HepG2 (cell line): ENCODE results near the gene GPT2. TPM values are rescaled to one million over a fixed set of nuclear protein-coding genes. Genes with fewer than 3 reads are reported as not detected.

Experiments
- ERF ChIP-seq: IDR thresholded peaks from 2 replicates; pipeline ENCODE4 v1.6.1; 2018; ENCODE audit warnings: missing biosample characterization, missing genetic modification reagents
- HMG20A ChIP-seq: IDR thresholded peaks from 2 replicates; pipeline ENCODE4 v1.6.1; 2016; ENCODE audit warnings: borderline replicate concordance
- KDM5B ChIP-seq: sonication (generic); formaldehyde crosslinking; IDR thresholded peaks from 2 replicates; pipeline ENCODE4 v1.4.0; 2020; ENCODE audit warnings: missing genetic modification reagents, mild to moderate bottlenecking, borderline replicate concordance
- MTF2 ChIP-seq: sonication (generic); formaldehyde crosslinking; IDR thresholded peaks from 2 replicates; pipeline ENCODE4 v1.5.0; 2020; ENCODE audit warnings: missing genetic modification reagents, borderline replicate concordance
- RAD51 ChIP-seq: fragments of 450-650 bp; IDR thresholded peaks from 2 replicates; pipeline ENCODE4 v1.6.1; 2016; ENCODE audit warnings: borderline replicate concordance
- SIX4 ChIP-seq: sonication (generic); formaldehyde crosslinking; IDR thresholded peaks from 2 replicates; pipeline ENCODE4 v1.4.0; 2020; ENCODE audit warnings: missing genetic modification reagents
- SNRNP70 ChIP-seq: fragments of 200-400 bp; formaldehyde crosslinking; IDR thresholded peaks from 2 replicates; pipeline ENCODE4 v1.6.1; 2017; ENCODE audit warnings: mild to moderate bottlenecking, low read depth, low read length, moderate library complexity
- SUZ12 ChIP-seq: fragments of 150-350 bp; IDR thresholded peaks from 2 replicates; pipeline ENCODE4 v1.6.1; 2014; ENCODE audit warnings: low read depth, low read length
- ZBTB20 ChIP-seq: sonication (generic); formaldehyde crosslinking; IDR thresholded peaks from 2 replicates; pipeline ENCODE4 v1.8.1; 2023; ENCODE audit warnings: missing genetic modification reagents, low read depth, mild to moderate bottlenecking, borderline replicate concordance
- ZNF33A ChIP-seq: sonication (generic); formaldehyde crosslinking; IDR thresholded peaks from 2 replicates; pipeline ENCODE4 v1.5.1; 2020; ENCODE audit warnings: missing genetic modification reagents, mild to moderate bottlenecking, moderate library complexity, borderline replicate concordance
- ZNF501 ChIP-seq: sonication (generic); formaldehyde crosslinking; IDR thresholded peaks from 2 replicates; pipeline ENCODE4 v1.5.1; 2020; ENCODE audit warnings: mild to moderate bottlenecking, moderate library complexity, missing genetic modification reagents
- ZNF614 ChIP-seq: IDR thresholded peaks from 2 replicates; pipeline ENCODE4 v1.6.1; 2018; ENCODE audit warnings: missing biosample characterization, missing genetic modification reagents, inconsistent platforms, borderline replicate concordance
- polyA plus RNA-seq, 8 experiments: library from polyadenylated mRNA; depleted of rRNA in 3 of 8; stranded (reverse) in 7 of 8; unstranded in 1 of 8; fragments of >200 nt; fragmentation: Illumina TruSeq in 4 of 8; extraction: Trizol in 4 of 8; gene quantifications; 2 replicates each; pipeline versions ENCODE4 v1.2.1 to v1.2.3, GENCODE V29; 2011 to 2016; ENCODE audit warnings: low read depth in 4 of 8, missing spikeins in 1 of 8, mixed read lengths in 1 of 8; ENCODE audit not compliant: insufficient read depth in 1 of 8
- total RNA-seq, 5 experiments: library from RNA; depleted of rRNA; stranded (reverse); fragments of >200 nt; fragmentation: Illumina TruSeq; extraction: Trizol; gene quantifications; 2 replicates each; pipeline ENCODE4 v1.2.3, GENCODE V29; 2016; ENCODE audit warnings: low read depth in 1 of 5
- TF ChIP-seq, protein P1 (sequence below): sonication (generic); formaldehyde crosslinking; IDR thresholded peaks from 2 replicates; pipeline ENCODE4 v1.5.0; 2020; ENCODE audit warnings: mild to moderate bottlenecking, missing genetic modification reagents, borderline replicate concordance
- TF ChIP-seq, protein P2 (sequence below): sonication (generic); formaldehyde crosslinking; IDR thresholded peaks from 2 replicates; pipeline ENCODE4 v1.4.0; 2020; ENCODE audit warnings: mild to moderate bottlenecking, missing genetic modification reagents
- TF ChIP-seq, protein P3 (sequence below): sonication (generic); formaldehyde crosslinking; IDR thresholded peaks from 2 replicates; pipeline ENCODE4 v1.5.1; 2020; ENCODE audit warnings: missing genetic modification reagents, mild to moderate bottlenecking, borderline replicate concordance
- TF ChIP-seq, protein P4 (sequence below): sonication (generic); formaldehyde crosslinking; IDR thresholded peaks from 2 replicates; pipeline ENCODE4 v1.5.1; 2020; ENCODE audit warnings: mild to moderate bottlenecking, missing genetic modification reagents, moderate library complexity
- TF ChIP-seq, protein P5 (sequence below): sonication (generic); formaldehyde crosslinking; IDR thresholded peaks from 2 replicates; pipeline ENCODE4 v1.8.0; 2022; ENCODE audit warnings: mild to moderate bottlenecking, missing genetic modification reagents; ENCODE audit not compliant: insufficient replicate concordance
- TF ChIP-seq, protein P6 (sequence below): sonication (generic); formaldehyde crosslinking; IDR thresholded peaks from 2 replicates; pipeline ENCODE4 v1.5.0; 2020; ENCODE audit warnings: mild to moderate bottlenecking, missing genetic modification reagents

GPT2 gene
- total and polyA plus RNA-seq, 2 of the 13 experiments (the other 11 are each of a cell fraction or from before 2014, with no cell fraction given), result 138 to 267 TPM

DNA sequence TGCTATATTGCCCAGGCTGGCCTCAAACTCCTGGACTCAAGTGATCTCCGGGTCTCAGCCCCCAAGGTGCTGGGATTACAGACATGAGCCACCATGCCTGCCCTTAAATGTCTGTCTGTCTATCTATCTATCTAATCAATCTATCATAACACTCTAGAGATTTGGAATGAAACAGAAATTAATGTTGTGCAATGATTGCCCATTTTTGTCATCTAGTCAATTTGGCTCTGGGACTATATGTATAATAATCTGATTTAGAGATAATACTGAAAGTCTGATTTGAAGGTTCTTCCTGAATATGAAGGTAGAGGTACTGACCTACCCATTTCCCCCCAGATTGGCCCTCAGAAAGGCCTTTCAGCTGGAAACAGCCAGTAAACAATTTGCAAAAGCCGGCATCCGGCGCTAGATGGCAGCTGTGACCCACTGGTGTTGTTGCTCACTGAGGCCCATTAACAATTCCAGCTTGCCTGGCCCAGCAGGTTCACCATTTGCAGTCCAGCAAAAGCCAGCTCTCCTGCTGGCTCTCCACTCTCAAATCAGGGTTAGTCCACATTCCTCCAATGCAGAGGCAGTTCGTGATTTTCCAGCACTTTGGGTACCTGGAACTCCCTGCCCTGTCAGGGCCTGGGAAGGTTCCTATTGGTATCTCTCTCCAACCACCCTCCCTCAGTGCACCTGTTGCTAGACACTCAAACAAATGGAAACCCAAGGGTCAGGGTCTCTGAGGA lies 30.3 kb upstream of the GPT2 start (continued):
- TF ChIP-seq, protein P1, sequence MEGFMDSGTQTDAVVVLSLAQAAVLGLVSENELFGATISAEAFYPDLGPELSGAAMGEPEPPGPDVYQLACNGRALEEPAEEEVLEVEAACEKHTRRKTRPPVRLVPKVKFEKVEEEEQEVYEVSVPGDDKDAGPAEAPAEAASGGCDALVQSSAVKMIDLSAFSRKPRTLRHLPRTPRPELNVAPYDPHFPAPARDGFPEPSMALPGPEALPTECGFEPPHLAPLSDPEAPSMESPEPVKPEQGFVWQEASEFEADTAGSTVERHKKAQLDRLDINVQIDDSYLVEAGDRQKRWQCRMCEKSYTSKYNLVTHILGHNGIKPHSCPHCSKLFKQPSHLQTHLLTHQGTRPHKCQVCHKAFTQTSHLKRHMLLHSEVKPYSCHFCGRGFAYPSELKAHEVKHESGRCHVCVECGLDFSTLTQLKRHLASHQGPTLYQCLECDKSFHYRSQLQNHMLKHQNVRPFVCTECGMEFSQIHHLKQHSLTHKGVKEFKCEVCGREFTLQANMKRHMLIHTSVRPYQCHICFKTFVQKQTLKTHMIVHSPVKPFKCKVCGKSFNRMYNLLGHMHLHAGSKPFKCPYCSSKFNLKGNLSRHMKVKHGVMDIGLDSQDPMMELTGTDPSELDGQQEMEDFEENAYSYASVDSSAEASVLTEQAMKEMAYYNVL (CRISPR knock-in tag), result no peak
- TF ChIP-seq, protein P2, sequence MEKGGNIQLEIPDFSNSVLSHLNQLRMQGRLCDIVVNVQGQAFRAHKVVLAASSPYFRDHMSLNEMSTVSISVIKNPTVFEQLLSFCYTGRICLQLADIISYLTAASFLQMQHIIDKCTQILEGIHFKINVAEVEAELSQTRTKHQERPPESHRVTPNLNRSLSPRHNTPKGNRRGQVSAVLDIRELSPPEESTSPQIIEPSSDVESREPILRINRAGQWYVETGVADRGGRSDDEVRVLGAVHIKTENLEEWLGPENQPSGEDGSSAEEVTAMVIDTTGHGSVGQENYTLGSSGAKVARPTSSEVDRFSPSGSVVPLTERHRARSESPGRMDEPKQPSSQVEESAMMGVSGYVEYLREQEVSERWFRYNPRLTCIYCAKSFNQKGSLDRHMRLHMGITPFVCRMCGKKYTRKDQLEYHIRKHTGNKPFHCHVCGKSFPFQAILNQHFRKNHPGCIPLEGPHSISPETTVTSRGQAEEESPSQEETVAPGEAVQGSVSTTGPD (CRISPR knock-in tag), result no peak
- no peak for TF ChIP-seq MTF2
- no peak for TF ChIP-seq SIX4 (CRISPR knock-in tag)
- TF ChIP-seq HMG20A (CRISPR knock-in tag), result no peak; the same call in 1 of the 2 replicates
- no peak for TF ChIP-seq SNRNP70
- no peak for TF ChIP-seq RAD51
- TF ChIP-seq, protein P3, sequence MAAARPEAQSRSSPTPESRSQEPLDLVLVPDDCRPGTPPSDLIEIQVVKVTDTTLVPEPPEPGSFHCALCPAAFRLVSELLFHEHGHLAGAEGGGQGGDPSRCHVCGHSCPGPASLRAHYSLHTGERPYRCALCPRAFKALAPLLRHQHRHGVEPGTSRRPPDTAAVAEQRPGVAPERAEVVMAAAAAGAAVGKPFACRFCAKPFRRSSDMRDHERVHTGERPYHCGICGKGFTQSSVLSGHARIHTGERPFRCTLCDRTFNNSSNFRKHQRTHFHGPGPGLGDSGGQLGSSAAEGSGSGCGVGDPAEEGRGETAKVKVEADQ, result no peak
- TF ChIP-seq ZNF614 (CRISPR knock-in tag), result 0 out of 2 replicates have a peak, but pooled peaks have one; percentile 53
- TF ChIP-seq KDM5B (CRISPR knock-in tag), result no peak; the same call in 1 of the 2 replicates
- TF ChIP-seq ZBTB20 (CRISPR knock-in tag), result no peak
- TF ChIP-seq SUZ12, result no peak
- no peak for TF ChIP-seq ZNF33A (CRISPR knock-in tag)
- peak; percentile 59; the same call in 1 of the 2 replicates for TF ChIP-seq ZNF501 (CRISPR knock-in tag)
- peak; percentile 69; the same call in 1 of the 2 replicates for TF ChIP-seq ERF (CRISPR knock-in tag)
- TF ChIP-seq, protein P4, sequence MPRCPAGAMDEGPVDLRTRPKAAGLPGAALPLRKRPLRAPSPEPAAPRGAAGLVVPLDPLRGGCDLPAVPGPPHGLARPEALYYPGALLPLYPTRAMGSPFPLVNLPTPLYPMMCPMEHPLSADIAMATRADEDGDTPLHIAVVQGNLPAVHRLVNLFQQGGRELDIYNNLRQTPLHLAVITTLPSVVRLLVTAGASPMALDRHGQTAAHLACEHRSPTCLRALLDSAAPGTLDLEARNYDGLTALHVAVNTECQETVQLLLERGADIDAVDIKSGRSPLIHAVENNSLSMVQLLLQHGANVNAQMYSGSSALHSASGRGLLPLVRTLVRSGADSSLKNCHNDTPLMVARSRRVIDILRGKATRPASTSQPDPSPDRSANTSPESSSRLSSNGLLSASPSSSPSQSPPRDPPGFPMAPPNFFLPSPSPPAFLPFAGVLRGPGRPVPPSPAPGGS, result peak; percentile 26; the same call in 1 of the 2 replicates
- TF ChIP-seq, protein P5, sequence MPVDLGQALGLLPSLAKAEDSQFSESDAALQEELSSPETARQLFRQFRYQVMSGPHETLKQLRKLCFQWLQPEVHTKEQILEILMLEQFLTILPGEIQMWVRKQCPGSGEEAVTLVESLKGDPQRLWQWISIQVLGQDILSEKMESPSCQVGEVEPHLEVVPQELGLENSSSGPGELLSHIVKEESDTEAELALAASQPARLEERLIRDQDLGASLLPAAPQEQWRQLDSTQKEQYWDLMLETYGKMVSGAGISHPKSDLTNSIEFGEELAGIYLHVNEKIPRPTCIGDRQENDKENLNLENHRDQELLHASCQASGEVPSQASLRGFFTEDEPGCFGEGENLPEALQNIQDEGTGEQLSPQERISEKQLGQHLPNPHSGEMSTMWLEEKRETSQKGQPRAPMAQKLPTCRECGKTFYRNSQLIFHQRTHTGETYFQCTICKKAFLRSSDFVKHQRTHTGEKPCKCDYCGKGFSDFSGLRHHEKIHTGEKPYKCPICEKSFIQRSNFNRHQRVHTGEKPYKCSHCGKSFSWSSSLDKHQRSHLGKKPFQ, result no peak
- TF ChIP-seq, protein P6, sequence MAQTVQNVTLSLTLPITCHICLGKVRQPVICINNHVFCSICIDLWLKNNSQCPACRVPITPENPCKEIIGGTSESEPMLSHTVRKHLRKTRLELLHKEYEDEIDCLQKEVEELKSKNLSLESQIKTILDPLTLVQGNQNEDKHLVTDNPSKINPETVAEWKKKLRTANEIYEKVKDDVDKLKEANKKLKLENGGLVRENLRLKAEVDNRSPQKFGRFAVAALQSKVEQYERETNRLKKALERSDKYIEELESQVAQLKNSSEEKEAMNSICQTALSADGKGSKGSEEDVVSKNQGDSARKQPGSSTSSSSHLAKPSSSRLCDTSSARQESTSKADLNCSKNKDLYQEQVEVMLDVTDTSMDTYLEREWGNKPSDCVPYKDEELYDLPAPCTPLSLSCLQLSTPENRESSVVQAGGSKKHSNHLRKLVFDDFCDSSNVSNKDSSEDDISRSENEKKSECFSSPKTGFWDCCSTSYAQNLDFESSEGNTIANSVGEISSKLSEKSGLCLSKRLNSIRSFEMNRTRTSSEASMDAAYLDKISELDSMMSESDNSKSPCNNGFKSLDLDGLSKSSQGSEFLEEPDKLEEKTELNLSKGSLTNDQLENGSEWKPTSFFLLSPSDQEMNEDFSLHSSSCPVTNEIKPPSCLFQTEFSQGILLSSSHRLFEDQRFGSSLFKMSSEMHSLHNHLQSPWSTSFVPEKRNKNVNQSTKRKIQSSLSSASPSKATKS, result no peak
